ENCODE measurements around the gene CCK.

Gene CCK

DNA sequence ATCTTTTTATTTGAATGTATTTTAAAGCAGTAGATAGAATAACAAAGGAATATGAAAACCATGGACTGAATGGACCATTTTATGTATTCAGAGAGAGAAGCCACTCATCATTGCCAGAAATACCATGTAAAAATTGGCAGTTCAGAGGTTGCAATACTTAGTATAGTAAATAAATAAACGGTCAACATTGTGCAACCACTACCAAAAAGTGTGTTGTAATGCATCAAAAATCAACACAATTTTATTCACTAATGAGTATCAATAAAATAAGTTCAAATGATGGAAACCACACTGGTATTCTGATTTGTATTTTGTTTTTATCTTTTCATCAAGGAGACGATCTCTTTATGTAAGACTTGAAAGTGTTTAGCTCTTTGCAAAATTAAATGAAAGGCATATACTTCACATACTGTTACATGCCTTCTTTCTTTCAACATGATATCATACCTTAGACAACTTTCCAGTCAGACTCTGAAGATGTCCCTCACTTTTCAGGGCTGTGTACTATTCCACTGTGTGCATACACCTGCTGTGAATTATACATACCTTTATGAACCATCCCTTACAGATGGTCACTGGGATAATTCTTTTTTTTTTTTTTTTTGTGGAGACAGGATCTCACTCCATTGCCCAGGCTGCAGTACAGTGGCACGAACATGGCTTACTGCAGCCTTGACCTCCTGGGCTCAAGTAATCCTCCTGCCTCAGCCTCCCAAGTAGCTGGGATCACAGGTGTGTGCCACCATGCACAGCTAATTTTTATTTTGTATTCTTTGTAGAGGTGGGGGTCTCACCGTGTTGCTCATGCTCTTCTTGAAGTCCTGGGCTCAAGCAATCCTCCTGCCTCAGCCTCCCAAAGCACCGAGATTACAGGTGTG lies 40.3 kb downstream of the CCK start:
- no peak for DNase-seq (ENCODE audit: low spot score)

- no peak for DNase-seq (ENCODE audit: low spot score)
Measured at GRCh38 chr3:42224658-42225421, 41.1 kb downstream of the CCK start.

GRCh38 chr3:42224178-42224577 lies 41.8 kb downstream of the CCK start:
- no peak for DNase-seq (ENCODE audit: low spot score)

GRCh38 chr3:42222942-42223693 lies 42.9 kb downstream of the CCK start:
- DNase-seq (ENCODE audit: low spot score): no peak

GRCh38 chr3:42220436-42221121 lies 45.4 kb downstream of the CCK start:
- no peak for DNase-seq (ENCODE audit: low spot score)

GRCh38 chr3:42216931-42217333 lies 49.1 kb downstream of the CCK start:
- no peak for DNase-seq (ENCODE audit: low spot score)

- no peak for DNase-seq (ENCODE audit: low spot score)
Measured at GRCh38 chr3:42216302-42216701, 49.7 kb downstream of the CCK start.

DNA sequence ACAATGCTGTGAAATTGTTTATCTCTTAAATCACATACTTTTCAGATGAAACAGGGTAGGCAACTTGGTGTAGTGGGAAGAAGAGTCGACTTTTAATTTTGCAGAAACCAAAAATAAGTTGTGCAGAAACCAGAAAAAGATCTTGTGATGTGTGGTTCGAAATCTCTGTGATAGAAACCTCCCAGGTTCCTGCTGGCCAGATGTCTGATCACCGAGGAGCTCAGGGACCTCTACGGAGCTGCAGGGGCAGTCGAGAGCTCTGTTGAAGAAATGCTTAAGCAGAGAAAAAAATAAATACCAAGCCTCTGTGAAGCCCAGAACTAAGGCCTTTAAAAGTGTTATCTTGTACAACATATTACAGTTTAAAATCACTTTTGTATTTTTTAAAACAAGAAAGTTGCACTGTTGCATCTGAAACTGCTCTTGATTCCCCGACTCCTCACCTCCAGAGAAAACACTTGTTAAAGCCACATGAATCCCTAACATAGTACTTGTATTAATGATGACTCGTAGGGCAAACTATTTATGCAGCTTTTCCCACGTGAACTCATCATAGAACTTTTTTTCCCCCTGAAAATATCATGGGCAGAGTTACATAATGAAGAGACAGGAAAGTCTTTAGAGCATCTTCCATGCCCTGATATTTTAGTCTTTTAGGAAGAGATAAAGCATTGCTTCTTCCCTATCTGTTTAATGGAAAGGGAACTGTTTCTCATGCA lies 51.3 kb downstream of the CCK start:
- DNase-seq (ENCODE audit: low spot score): no peak

GRCh38 chr3:42214064-42214463 lies 51.9 kb downstream of the CCK start:
- peak; percentile 21 for DNase-seq (ENCODE audit: low spot score)

DNA sequence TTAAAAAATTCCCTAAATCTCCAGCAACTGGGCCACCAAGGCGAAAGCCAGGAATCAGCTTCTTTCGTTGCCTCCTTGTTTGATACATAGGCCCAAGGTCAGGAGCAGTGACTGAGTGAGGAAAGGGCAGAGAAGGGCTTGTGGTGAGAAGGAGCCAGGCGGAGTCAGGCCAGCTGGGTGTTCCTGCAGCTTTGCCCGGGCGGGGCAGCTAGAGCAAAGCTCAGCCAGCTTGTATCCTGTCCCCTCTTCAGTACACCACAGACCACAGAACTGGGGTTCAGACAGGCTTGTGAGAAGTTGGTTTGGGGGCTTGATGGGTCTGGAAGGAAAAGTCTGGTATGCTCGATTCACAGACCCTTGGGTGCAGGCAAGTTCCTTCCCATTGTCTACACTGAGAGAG lies 52.6 kb downstream of the CCK start:
- DNase-seq (ENCODE audit: low spot score): no peak

- DNase-seq (ENCODE audit: low spot score): no peak
Measured at GRCh38 chr3:42210726-42211125, 55.3 kb downstream of the CCK start.

- DNase-seq (ENCODE audit: low spot score): no peak
Measured at GRCh38 chr3:42209917-42210316, 56.1 kb downstream of the CCK start.

All from iPS-NIHi11 (cell line).